Fibroblast of upper back skin (primary cell): Measurements from ENCODE around the gene STIM1.
A peak's percentile ranks its signal among the peaks of the same experiment; 100 is the strongest.
"Not testable (repeated sequence)": the region's sequence is repeated elsewhere in the genome, so short reads cannot be mapped to it uniquely, and the experiment has no call there.

Experiments used
- DNase-seq: peaks from one replicate; pipeline ENCODE4 v3.0.0-alpha.2; 2013

The STIM1 gene

DNA sequence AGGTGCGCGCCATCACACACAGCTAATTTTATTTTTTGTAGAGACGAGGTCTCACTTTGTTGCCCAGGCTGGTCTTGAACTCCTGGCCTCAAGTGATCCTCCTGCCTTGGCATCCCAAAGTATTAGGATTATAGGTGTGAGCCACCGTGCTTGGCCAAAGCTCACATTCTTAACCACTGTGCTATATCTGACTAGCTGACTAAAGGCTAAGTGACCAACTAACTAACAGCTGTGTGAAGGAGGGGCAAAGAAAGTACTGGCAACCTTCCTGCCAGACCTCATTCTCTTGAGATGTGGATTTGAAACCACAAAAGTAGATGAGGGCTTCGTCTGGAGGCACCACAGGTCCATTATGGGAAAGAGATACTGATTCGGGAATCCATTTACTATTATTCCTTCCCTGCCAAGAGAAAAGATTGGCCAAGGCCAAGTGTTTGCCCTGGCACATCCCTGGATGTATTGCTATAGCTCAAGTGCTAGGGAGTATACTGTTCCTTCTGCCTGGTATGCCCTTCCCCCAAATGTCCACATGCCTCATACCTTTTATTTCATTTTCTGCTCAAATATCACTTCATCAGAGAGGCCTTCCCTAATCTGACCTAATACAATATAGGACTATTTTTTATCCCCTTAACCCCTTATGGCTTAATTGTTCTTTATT is 186.4 kb downstream of the STIM1 start:
- DNase-seq, result peak; percentile 29

DNA sequence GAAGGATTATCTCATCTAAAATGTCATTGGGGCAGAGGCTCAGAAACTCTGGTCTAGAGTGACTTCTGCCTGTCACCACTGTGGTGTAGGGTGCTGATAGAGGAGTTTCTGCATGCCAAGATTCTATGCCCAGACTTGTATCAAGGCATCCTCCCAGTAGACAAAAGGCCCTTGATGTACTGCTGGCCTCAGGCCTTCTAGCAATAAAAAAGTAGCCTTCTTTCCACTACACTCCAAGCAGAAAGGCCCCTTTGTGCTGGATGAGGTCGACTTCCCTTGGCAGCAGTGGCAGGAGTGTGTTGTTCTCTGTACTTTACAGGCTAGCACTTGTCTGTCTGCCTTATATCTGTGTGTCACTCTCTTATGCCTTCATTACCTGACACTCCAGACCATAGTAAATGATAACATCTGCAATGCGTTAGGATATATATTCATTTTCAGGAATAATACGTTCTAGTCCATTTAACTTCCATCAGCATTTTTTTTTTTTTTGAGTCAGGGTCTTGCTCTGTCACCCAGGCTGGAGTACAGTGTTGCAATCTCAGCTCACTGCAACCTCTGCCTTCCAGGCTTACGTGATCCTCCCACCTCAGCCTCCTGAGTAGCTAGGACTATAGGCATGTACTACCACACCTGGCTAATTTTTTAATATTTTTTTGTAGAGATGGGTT is 189.6 kb downstream of the STIM1 start:
- DNase-seq, result no peak

DNA sequence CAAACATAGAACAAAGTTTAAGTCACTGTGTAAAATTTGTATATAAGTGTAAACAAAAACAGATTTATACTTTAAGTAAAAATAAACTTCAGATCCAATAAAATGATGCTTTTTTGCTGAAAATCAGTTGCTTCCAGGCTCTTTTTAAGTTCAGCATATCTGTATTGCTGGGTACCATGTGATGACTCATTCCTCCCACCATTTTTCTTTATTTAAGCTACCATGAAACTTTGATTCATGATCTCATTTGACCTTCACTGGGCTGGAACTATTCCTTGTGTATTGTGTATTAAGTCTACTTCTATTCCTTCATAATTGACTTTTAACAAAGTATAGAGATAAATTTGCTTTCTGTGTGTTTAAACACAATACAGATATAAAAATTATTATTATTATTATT is 192.9 kb downstream of the STIM1 start:
- no peak for DNase-seq

DNA sequence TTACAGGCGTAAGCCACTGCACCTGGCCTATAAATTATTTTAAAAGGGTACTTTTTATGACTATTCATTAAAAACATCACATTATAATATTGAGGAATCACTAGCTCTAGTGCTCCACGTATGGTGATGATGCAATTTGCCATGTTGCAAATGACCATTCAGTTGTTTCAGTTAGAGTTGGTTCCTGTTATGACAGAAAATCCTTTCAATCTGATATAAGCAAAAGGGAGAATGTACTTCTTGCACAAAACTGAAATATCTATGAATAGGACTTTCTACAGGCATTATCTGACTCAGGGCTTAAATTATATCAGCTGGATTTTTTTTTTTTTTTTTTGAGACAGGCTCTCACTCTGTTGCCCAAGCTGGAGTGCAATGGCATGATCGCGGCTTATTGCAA is 193.5 kb downstream of the STIM1 start:
- no peak for DNase-seq

DNA sequence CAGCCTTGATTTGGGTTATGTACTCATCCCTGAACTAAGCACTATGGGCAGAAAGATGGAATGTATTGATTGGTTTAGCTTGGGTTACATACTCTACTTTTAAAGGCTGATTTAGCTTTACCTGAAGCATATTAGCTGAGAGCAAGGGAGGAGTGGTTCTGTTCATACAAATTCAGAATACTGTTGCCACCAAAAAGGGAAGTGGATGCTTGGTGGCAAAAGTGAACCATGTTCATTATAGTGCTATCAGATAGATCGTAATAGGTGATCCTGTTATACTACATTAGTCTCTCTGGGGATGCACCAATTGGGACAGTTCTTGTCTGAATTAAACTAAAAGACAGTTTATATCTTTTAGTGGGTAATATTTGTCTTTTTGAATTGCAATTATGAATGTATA is 194.7 kb downstream of the STIM1 start:
- DNase-seq, result no peak

DNA sequence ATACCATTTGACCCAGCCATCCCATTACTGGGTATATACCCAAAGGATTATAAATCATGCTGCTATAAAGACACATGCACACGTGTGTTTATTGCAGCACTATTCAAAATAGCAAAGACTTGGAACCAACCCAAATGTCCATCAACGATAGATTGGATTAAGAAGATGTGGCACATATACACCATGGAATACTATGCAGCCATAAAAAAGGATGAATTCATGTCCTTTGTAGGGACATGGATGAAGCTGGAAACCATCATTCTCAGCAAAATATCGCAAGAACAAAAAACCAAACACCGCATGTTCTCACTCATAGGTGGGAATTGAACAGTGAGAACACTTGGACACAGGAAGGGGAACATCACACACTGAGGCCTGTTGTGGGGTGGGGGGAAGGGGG is 197.7 kb downstream of the STIM1 start:
- DNase-seq, result not testable (repeated sequence)

DNA sequence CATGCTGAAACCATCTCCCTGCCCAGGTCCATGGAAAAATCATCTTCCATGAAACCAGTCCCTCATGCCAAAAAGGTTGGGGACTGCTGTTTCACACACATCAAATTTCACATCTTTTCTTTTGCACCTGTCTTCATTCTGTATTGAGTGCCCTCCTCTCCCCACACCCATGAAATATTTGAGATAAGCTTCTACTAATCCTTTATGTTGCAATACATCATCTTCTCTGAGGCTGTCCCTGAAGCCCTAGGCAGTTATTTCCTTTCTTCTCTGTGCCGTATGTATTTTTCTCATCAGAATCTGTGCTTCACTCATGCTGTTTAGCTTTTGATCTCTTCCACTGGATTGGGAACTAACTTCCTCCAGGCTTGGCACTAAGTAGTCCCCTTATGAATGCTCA is 199.2 kb downstream of the STIM1 start:
- no peak for DNase-seq

DNA sequence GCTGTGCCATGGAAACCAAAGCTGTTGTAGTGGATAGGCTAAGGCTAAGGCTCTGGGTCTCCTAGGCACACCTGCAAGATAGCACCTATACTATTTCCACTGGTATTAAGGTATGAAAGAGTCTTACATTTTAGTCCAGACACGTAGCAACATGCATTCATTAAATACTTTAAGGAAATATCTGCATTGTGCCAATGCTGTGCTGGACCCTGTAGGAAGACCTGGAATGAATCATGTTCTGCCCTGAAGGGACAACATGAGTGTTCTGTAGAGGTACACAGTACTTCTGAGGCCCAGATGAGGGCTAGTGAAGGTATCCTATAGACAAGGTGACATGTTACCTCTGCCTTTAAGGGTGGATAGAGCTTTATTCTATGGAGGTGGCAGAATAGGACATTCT is 204.0 kb downstream of the STIM1 start:
- no peak for DNase-seq

DNA sequence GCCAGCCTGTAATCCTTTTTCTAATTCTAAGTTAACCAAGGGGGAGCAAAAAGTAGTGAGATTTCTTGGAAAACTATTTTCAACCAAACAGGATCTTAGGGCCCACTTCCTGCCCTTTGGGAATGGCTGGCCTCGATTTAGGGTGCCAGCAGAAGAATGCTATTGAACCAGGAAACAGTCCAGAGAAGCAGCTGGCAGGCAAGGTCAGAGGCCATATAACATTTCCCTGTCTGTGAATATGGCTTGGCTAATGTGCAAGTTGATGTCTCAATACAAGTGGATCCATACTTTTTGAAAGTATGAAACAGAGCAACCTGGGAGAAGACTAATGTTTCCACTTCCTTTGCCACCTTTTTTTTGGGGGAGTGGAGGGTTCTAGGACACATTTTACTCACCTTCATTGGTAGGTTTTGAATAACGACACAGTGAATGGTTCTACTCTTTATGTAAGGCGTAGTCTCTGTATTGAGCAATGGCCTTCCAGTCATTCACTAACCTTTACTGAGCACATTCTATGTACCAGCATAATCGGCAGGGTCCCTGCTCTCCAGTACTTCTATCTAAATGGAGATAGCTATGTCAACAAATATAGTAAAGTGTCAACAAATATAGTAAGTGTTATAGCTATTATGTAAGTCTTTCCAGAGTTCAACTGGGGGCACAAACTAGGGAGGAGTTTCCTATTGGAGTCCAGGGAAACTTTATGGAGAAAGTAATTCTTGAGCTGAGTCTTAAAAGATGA is 204.9 kb downstream of the STIM1 start:
- DNase-seq, result no peak

DNA sequence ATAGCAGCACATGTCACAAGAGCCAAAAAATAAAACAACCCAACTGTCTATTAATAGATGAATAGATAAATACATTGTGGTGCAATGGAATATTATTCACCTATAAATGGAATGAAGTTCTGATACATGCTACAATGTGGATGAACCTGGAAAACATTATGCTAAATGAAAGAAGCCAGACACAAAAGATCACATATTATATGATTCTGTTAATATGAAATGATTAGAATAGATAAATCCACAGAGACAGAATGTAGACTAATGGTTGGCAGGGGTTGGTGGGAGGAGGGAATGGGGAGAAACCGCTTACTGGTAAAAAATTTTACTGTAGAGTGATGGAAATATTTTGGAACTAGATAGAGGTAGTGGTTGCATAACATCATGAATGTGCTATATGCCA is 206.2 kb downstream of the STIM1 start:
- no peak for DNase-seq

DNA sequence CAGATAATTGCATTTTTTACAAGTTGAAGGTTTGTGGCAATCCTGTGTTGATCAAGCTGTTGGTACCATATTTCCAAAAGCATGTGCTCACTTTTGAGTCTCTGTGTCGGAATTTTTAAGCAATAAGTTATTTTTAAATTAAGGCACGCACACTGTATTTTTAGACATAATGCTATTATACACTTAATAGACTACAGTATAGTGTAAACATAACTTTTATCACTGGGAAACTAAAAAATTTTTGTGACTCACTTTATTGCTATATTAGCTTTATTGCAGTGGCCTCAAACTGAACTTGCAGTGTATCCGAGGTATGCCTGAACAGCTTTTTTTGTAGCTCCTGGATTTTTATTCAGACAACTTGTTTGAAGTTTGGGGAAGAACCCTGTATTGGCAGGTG is 207.9 kb downstream of the STIM1 start:
- DNase-seq, result no peak

DNA sequence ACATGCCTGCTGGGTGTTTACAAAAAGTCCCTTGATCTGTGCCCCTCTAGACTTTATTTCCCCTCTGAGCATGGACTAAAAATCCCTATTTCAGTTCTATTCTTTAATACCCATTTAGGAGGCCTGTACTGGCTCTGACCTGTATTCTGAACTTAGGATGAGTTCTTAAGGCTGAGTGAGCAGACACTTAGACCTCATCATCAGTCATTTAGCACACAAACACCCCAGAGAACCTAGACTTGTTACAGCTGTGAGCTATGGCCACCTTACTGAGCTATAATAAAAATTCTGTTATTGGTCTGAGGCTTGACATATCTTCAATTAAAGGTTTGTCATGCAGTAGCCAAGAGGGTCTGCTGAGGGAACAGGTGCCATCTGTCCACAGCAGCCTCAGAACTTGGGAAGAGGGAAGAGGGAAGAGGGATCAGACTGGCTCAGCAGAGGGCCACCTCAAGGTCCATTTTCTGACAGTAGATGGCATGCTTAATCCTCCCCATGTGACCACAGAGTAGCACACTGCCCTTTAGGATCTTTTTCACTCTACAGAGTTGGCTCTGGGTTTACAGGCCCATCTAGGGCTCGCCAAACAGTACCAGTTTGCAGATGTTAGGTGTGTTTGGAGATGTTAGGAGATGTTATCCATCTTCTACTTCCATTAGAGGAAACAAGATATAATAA is 209.0 kb downstream of the STIM1 start:
- no peak for DNase-seq

DNA sequence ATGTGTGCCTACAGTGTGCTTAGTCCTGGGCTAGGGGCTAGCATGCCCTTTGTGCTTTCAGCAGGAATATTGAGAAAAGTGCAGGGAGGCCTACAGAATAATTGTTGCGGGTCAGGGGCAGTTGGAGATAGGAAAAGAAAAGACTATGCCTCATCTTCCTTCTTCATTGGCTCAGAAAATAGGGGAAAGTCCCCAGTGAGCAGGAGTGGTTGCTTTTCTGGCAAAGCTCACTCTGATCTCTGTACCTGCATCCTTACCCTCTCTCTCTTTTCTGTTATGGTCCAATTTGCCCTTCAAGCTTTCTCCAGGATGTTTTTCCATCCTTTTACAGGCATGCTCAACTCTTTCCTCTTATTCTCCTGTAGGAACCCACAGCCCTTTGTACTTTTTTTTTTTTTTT is 209.6 kb downstream of the STIM1 start:
- DNase-seq, result no peak

DNA sequence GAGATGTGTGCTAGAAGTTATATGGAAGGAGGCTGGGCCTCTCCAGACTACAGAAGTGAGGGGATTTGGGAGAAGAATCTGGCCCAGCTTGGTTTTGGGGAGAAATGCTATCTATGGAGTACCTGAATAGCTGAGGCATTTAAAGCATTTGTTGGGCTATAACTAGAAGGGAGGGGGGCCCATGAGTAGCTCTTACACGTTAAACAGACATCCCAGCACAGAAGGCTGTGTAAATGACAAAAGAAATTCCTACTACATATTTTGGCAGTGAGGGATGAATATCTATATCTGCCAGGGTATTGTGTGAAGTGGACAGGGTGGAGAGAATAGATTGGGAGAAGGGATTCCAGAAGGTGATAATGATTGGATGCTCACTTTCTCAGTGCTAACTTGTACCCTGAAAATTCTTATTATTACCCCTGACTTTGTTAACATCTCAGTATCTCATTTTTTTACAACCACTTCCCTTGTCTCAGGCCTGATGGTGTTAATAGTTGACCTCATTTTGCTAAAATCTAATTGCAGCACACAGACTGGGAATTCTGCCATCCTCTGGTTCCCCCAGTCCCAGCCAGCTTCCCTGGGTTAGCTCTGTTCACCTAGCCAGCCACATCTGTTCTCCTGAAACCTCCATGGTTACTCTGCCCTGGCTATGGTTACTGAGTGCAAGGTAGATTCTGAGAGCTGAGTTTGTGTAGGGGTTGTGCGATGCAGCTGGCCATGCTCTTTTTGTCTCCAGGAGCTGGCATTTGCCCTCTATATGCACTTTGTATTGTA is 210.3 kb downstream of the STIM1 start:
- DNase-seq, result peak; percentile 34

DNA sequence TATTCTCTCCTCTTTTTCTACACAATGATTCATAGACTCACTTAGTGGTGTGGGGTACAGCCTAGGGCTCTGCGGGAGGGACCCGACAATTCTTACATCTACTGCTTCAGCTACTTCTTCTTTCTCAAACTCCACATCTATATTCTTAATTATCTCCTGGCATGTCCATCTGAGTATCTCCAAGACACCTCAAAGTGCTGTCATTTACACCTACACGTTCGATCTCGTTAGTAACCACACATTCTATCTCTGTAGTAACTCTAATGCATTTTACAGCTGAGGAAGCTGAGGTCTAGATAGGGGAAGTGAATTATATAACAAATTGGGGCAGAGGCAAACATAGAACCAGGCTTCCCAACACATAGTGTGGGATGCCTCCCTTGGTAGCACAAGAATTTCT is 211.4 kb downstream of the STIM1 start:
- no peak for DNase-seq

DNA sequence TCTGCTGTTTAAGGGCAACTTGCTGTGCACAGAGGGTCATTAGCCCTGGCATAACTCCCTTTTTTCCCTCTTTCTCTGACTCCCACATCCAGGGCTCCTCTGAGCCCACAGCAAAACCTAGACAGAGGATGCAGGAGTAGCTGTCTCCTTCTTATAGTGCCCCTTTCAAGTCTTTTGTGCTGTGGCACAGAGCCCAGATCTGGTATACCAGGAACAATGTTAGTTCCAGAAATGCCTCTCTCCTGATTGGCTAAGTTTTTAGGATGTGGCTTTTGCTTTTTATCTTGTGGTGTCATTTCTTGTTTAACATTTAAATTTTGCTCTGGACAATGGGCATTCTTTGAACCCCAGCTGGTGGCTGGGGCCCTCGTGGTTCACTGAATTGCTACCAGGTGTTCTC is 213.5 kb downstream of the STIM1 start:
- DNase-seq, result peak; percentile 20

DNA sequence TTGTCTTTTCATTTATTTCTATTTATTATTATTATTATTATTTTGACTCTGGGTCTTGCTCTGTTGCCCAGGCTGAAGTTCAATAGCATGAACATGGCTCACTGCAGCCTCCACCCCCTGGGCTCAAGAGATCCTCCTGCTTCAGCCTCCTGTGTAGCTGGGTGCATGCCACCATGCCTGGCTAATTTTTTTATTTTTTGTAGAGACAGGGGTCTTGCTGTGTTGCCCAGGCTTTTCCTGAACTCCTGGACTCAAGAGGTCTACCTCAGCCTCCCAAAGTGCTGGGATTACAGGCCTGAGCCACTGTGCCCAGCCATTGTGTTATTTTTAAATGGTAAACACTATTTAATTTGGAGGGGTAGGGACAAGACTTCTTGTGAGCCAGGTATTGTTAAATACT is 215.9 kb downstream of the STIM1 start:
- no peak for DNase-seq

DNA sequence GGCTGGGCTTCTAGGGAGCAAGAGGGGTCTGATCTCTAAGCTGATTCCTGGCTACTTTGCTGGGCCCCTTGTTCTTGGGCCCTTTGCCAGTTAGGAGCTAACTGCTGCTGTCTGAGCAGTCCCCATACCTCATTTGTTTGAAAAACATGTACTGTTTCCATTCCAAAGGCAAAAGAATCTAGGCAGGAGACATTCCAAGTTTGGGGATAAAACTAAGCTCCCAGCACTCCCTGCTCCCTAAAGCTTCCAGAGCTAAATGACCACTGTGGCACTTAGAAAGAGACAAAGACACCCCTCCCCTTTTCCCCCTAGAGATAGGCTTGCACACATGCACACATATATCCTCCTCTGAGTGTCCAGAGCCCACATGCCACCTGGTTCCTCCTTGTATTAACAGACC is 216.4 kb downstream of the STIM1 start:
- DNase-seq, result no peak

DNA sequence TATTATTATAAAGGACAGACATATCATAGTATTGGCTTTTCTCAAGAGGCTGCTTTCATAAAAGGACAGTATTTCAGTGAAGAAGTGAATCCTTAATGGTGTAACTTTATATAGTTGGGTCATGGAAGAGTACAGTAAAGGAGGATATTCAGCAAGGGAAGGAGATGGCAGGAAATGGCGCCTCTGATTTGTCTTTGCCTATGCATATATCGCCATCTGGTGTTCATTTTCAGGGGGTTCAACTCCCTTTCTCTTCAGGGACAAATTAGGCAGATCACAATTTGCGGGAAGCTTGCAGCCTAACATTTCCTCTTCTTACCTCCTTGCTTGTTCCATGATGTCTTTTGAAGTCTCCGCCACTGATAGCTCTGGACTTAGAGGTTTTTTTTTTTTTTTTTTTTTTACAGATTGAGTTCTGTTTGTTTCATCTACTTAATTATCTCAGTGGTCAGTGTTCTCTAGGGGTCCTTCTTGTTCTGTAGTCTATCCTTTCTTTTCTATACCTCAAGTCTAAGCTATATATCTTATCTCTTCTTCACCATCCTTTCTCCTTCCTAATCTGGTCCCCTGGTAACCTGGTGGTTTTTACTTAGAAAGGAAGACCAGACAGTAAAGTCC is 217.3 kb downstream of the STIM1 start:
- DNase-seq, result peak; percentile 77

DNA sequence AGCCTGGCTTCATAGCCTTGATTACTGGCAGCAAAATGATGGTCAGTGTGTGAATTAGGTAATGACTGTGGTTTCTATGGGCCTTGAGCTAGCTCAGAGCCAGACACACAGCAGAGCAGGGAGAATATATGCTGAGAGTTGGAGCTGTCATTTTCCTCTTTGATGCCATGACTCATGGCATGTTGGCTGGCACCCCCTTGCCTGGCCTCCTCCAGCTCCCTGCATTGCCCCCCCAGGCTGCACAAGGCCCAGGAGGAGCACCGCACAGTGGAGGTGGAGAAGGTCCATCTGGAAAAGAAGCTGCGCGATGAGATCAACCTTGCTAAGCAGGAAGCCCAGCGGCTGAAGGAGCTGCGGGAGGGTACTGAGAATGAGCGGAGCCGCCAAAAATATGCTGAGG is 218.8 kb downstream of the STIM1 start:
- no peak for DNase-seq

DNA sequence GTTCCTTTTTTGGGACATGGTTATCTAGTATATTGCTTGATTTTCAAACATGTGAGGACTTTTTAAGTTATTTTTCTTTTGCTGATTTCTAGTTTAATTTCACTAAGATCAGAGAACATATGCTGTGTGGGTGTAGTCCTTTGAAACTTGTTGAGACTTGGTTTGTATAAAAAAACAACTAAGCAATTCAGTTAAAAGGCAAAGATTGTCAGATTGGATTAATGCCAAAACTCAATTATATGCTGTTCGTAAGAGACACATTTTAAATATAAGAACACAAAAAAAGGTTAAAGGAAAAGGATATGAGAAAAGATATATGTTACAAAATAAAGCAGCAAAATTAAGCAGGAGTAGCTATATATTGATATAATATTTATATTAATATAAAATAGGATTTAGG is 221.3 kb downstream of the STIM1 start:
- no peak for DNase-seq

DNA sequence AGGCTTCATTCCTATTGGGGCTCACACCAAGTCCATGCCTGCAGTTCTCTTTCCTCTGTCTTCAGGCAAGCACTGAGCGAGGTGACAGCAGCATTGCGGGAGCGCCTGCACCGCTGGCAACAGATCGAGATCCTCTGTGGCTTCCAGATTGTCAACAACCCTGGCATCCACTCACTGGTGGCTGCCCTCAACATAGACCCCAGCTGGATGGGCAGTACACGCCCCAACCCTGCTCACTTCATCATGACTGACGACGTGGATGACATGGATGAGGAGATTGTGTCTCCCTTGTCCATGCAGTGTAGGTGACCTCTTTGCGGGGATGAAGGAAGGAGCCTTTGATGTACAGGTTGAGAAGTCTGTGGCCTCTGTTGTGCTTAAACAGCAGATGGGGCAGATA is 227.7 kb downstream of the STIM1 start:
- no peak for DNase-seq
